HepG2 (cell line): ENCODE results near the gene SPATA31D4. TPM values are rescaled to one million over a fixed set of nuclear protein-coding genes. Genes with fewer than 3 reads are reported as not detected.

Experiments used
- ATAC-seq: fragments of 200-7000 bp; cut with Tn5 transposase; 3 replicates; pipeline ENCODE4 v1.9.1; 2020; ENCODE audit warnings: mild to moderate bottlenecking, moderate library complexity
- BruUV-seq: library from RNA; stranded (reverse); fragments of 400-500 nt; replicated peaks from 2 replicates; lab custom pipeline; 2021; lab: Mats Ljungman, UMichigan
- CTCF ChIA-PET: fragments of 300-600 bp; formaldehyde crosslinking; extraction: SDS; loops from one replicate; lab custom pipeline; 2021; ENCODE audit warnings: low total read pairs, inconsistent platforms, low intra/inter-chr PET ratio; lab: Yijun Ruan, JAX
- POLR2A ChIA-PET: fragments of 350-600 bp; sonication (Branson Sonifier 250); formaldehyde crosslinking; loops from one replicate; lab custom pipeline; 2020; ENCODE audit warnings: antibody characterized with exemption, inconsistent platforms; lab: Yijun Ruan, JAX
- DNase-seq: peaks from one replicate; pipeline ENCODE4 v3.0.0-alpha.2; 2015; ENCODE audit warnings: low spot score
- FAIRE-seq: peaks from 3 replicates; lab custom pipeline; 2011; peaks lifted over from hg19 to GRCh38; lab: Jason Lieb, UNC
- H2AFZ ChIP-seq: one replicate; pipeline ENCODE4 v1.6.1; 2011; ENCODE audit warnings: low read length, inconsistent platforms
- H3K27ac ChIP-seq: fragments of 300-600 bp; 3 replicates; pipeline ENCODE4 v1.8.0; 2011; ENCODE audit warnings: mixed run types, mild to moderate bottlenecking, mixed read lengths, low read length, inconsistent platforms; ENCODE audit not compliant: insufficient read depth; ENCODE audit errors: extremely low read length
- H3K27me3 ChIP-seq, 2 experiments: fragments of 200-600 bp in 1 of 2; 2 replicates in 1 of 2; 3 replicates in 1 of 2; pipeline versions ENCODE4 v1.6.0 to v1.8.0; 2011; ENCODE audit warnings: low read length in 2 of 2, mild to moderate bottlenecking in 2 of 2, moderate library complexity in 2 of 2, inconsistent platforms in 1 of 2; ENCODE audit not compliant: insufficient read depth in 2 of 2, control insufficient read depth in 1 of 2
- H3K36me3 ChIP-seq, 2 experiments: fragments of 200-600 bp in 1 of 2; replicated peaks in 1 of 2; 2 replicates in 1 of 2; 3 replicates in 1 of 2; pipeline versions ENCODE4 v1.5.1 to v1.8.0; 2011; ENCODE audit warnings: low read length in 2 of 2, inconsistent platforms in 1 of 2; ENCODE audit not compliant: insufficient read depth in 2 of 2, control insufficient read depth in 1 of 2
- H3K4me1 ChIP-seq: 2 replicates; pipeline ENCODE4 v1.5.1; 2012; ENCODE audit warnings: low read length, inconsistent platforms; ENCODE audit not compliant: insufficient read depth
- H3K4me2 ChIP-seq: 2 replicates; pipeline ENCODE4 v1.6.0; 2011; ENCODE audit warnings: low read depth, low read length, inconsistent platforms
- H3K4me3 ChIP-seq, 3 experiments: fragments of 200-600 bp in 1 of 3; sonication (generic), shearing (Covaris generic) in 1 of 3; replicated peaks in 1 of 3; 2 replicates each; pipeline ENCODE4 v1.5.1; 2011 to 2016; ENCODE audit warnings: low read length in 3 of 3, inconsistent platforms in 2 of 3, low read depth in 2 of 3, mild to moderate bottlenecking in 2 of 3, control low read depth in 1 of 3, mixed read lengths in 1 of 3; ENCODE audit not compliant: insufficient read depth in 1 of 3
- H3K79me2 ChIP-seq: one replicate; pipeline ENCODE4 v1.6.1; 2011; ENCODE audit warnings: low read length, inconsistent platforms; ENCODE audit not compliant: insufficient read depth
- H3K9ac ChIP-seq: 2 replicates; pipeline ENCODE4 v1.6.0; 2011; ENCODE audit warnings: mild to moderate bottlenecking, low read depth, low read length, inconsistent platforms; ENCODE audit not compliant: insufficient read depth
- H3K9me3 ChIP-seq: 2 replicates; pipeline ENCODE4 v1.5.1; 2012; ENCODE audit warnings: mild to moderate bottlenecking, low read length
- H4K20me1 ChIP-seq: 2 replicates; pipeline ENCODE4 v1.6.0; 2011; ENCODE audit warnings: inconsistent platforms, mild to moderate bottlenecking, low read length, moderate library complexity; ENCODE audit not compliant: insufficient read depth
- DMAP1 ChIP-seq: IDR thresholded peaks from 2 replicates; pipeline ENCODE4 v1.6.1; 2016
- ISL2 ChIP-seq: sonication (generic); formaldehyde crosslinking; IDR thresholded peaks from 2 replicates; pipeline ENCODE4 v1.5.0; 2020; ENCODE audit warnings: missing genetic modification reagents
- JUND ChIP-seq: sonication (generic); formaldehyde crosslinking; IDR thresholded peaks from 2 replicates; pipeline ENCODE4 v1.8.0; 2022; ENCODE audit warnings: mild to moderate bottlenecking, missing genetic modification reagents
- MAZ ChIP-seq, 2 experiments: sonication (generic) in 1 of 2; formaldehyde crosslinking in 1 of 2; IDR thresholded peaks; 2 replicates each; pipeline versions ENCODE4 v1.5.0 to v1.6.1; 2012 to 2020; ENCODE audit warnings: low read depth in 2 of 2, mild to moderate bottlenecking in 2 of 2, borderline replicate concordance in 1 of 2, improper control_type of control experiment in 1 of 2, low read length in 1 of 2, missing genetic modification reagents in 1 of 2, moderate library complexity in 1 of 2
- MLXIP ChIP-seq: sonication (generic); formaldehyde crosslinking; IDR thresholded peaks from 2 replicates; pipeline ENCODE4 v1.9.0; 2021; ENCODE audit warnings: missing genetic modification reagents, borderline replicate concordance
- RELA ChIP-seq: sonication (generic); formaldehyde crosslinking; IDR thresholded peaks from 2 replicates; pipeline ENCODE4 v1.4.0; 2020; ENCODE audit warnings: missing genetic modification reagents
- ZMYM3 ChIP-seq: sonication (generic); formaldehyde crosslinking; IDR thresholded peaks from 2 replicates; pipeline ENCODE4 v1.5.1; 2020; ENCODE audit warnings: mild to moderate bottlenecking, missing genetic modification reagents
- ZNF224 ChIP-seq: sonication (generic); formaldehyde crosslinking; IDR thresholded peaks from 2 replicates; pipeline ENCODE4 v1.5.0; 2020; ENCODE audit warnings: mild to moderate bottlenecking, missing genetic modification reagents
- ZNF34 ChIP-seq: sonication (generic); formaldehyde crosslinking; IDR thresholded peaks from 2 replicates; pipeline ENCODE4 v1.4.0; 2020; ENCODE audit warnings: mild to moderate bottlenecking, missing genetic modification reagents, borderline replicate concordance
- ZNF558 ChIP-seq: sonication (generic); formaldehyde crosslinking; IDR thresholded peaks from 2 replicates; pipeline ENCODE4 v1.9.0; 2022; ENCODE audit warnings: mild to moderate bottlenecking, missing genetic modification reagents, borderline replicate concordance
- ZNF691 ChIP-seq: sonication (generic); formaldehyde crosslinking; IDR thresholded peaks from 2 replicates; pipeline ENCODE4 v1.4.0; 2020; ENCODE audit warnings: missing genetic modification reagents, low read depth, mild to moderate bottlenecking, borderline replicate concordance
- ZNF772 ChIP-seq: sonication (generic); formaldehyde crosslinking; IDR thresholded peaks from 2 replicates; pipeline ENCODE4 v1.5.0; 2020; ENCODE audit warnings: mild to moderate bottlenecking, missing genetic modification reagents
- in situ Hi-C: cut with HindIII; loops from 2 replicates; pipeline ENCODE4 v1.10.0; 2017; ENCODE audit warnings: low pct_unique_long_range_greater_than_20kb; ENCODE audit not compliant: extremely low pct_ligation_motif_present
- intact Hi-C: fragments of 100-400 bp; cut with micrococcal nuclease; formaldehyde crosslinking; loops from one replicate; pipeline ENCODE4 v1.10.0; 2022; ENCODE audit not compliant: unreplicated experiment
- polyA plus RNA-seq, 8 experiments: library from polyadenylated mRNA; depleted of rRNA in 3 of 8; stranded (reverse) in 7 of 8; unstranded in 1 of 8; fragments of >200 nt; fragmentation: Illumina TruSeq in 4 of 8; extraction: Trizol in 4 of 8; gene quantifications; 2 replicates each; pipeline versions ENCODE4 v1.2.1 to v1.2.3, GENCODE V29; 2011 to 2016; ENCODE audit warnings: low read depth in 4 of 8, missing spikeins in 1 of 8, mixed read lengths in 1 of 8; ENCODE audit not compliant: insufficient read depth in 1 of 8
- total RNA-seq, 5 experiments: library from RNA; depleted of rRNA; stranded (reverse); fragments of >200 nt; fragmentation: Illumina TruSeq; extraction: Trizol; gene quantifications; 2 replicates each; pipeline ENCODE4 v1.2.3, GENCODE V29; 2016; ENCODE audit warnings: low read depth in 1 of 5
- TF ChIP-seq, protein P1 (sequence below): sonication (generic); formaldehyde crosslinking; IDR thresholded peaks from 2 replicates; pipeline ENCODE4 v1.8.1; 2023; ENCODE audit warnings: mild to moderate bottlenecking, inconsistent platforms, moderate library complexity, missing genetic modification reagents, borderline replicate concordance

The SPATA31D4 gene
- total and polyA plus RNA-seq, 2 of the 13 experiments (the other 11 are each of a cell fraction or from before 2014, with no cell fraction given) = not detected

- Histone ChIP-seq H3K79me2 (no peaks in the 10 kb centered on the region), H3K27me3 (no peaks in the 10 kb centered on the region), H3K9me3 (peaks cover 24% of the 10 kb centered on the region), H3K4me3 (no peak overlapping the region), H3K9ac (no peak overlapping the region), H3K36me3 (no peaks in the 10 kb centered on the region), H3K27ac (no peak overlapping the region), H2AFZ (no peak overlapping the region), H3K4me1 (no peaks in the 10 kb centered on the region), H4K20me1 (no peaks in the 10 kb centered on the region), H3K4me2 (no peak overlapping the region)
- ATAC-seq = no peak
- intact Hi-C loops = no loop called here
- no peak for DNase-seq
- CTCF ChIA-PET = no interaction called here
- TF ChIP-seq ZNF691 (CRISPR knock-in tag) (no peak), ZNF34 (CRISPR knock-in tag) (no peak), ISL2 (CRISPR knock-in tag) (no peak), RELA (no peak), ZNF772 (CRISPR knock-in tag) (no peak), ZNF224 (no peak), JUND (CRISPR knock-in tag) (no peak), MLXIP (CRISPR knock-in tag) (no peak), DMAP1 (no peak), ZMYM3 (no peak), ZNF558 (CRISPR knock-in tag) (no peak), MAZ (IDR thresholded peaks at IDR 0.05; ENCODE audit: borderline replicate concordance, low read depth, low read length) (no peak), MAZ (CRISPR knock-in tag; IDR thresholded peaks at IDR 0.05; ENCODE audit: low read depth) (no peak)
- TF ChIP-seq, protein P1, sequence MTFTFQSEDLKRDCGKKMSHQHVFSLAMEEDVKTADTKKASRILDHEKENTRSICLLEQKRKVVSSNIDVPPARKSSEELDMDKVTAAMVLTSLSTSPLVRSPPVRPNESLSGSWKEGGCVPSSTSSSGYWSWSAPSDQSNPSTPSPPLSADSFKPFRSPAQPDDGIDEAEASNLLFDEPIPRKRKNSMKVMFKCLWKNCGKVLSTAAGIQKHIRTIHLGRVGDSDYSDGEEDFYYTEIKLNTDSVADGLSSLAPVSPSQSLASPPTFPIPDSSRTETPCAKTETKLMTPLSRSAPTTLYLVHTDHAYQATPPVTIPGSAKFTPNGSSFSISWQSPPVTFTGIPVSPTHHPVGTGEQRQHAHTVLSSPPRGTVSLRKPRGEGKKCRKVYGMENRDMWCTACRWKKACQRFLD (CRISPR knock-in tag) = no peak
- no peak for FAIRE-seq
- in situ Hi-C loops = no loop called here
- no TSS peak for BruUV-seq
- POLR2A ChIA-PET = no interaction called here
Measured at GRCh38 chr9:81955625-81956024, 27.4 kb downstream of the SPATA31D4 start.
